Omental fat pad (tissue), 4 donors: ENCODE measurements around the gene ATF6. TPM values are rescaled to one million over a fixed set of nuclear protein-coding genes. Genes with fewer than 3 reads are reported as not detected.

ENCODE experiments used
- ATAC-seq: fragments of 150-250 bp; one replicate; pipeline ENCODE4 v1.9.1; 2016; ENCODE audit warnings: mild to moderate bottlenecking, moderate library complexity; ENCODE audit not compliant: low FRiP score
- DNase-seq: peaks from one replicate; pipeline ENCODE4 v3.0.0-alpha.2; 2019; ENCODE audit warnings: low spot score
- CTCF ChIP-seq, 3 donors: fragments of 450-650 bp; IDR thresholded peaks; one replicate each; pipeline ENCODE4 v1.5.1; 2016 to 2017; ENCODE audit warnings: antibody characterized with exemption in 3 of 3, mild to moderate bottlenecking in 3 of 3, moderate library complexity in 2 of 3
- total RNA-seq, 4 donors: library from RNA; depleted of rRNA; stranded (reverse); fragments of >200 nt; gene quantifications; one replicate each; pipeline ENCODE4 v1.1.0, GENCODE V29; 2016

The ATF6 gene
- total RNA-seq, 4 donors from 2014 or later = 30.9 to 38.0 (median 36.1) TPM

DNA sequence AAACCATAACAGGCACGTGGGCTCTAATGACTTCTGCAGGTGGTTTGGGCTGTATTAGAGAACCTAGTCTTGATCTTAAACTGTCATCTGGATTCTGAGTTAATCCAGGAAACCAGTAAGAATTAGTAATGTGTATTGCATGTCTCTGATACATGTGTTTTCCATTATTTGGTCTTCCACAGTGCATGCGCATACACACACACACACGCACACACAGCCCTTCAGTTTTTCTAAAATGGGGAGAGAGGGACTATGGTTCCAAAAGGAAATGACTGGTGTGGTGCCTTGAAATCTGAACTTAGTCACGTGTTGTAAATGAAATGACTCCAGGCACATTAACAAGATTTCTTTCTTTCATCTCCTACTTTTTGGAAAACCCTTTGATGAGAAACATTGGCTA lies 190.0 kb downstream of the ATF6 start:
- ATAC-seq = no peak
- no peak for DNase-seq
- no peak for TF ChIP-seq CTCF (IDR thresholded peaks at IDR 0.05)

- DNase-seq (no peak), ATAC-seq (no peak)
- TF ChIP-seq CTCF (IDR thresholded peaks at IDR 0.05) = no peak
Observed at GRCh38 chr1:161956930-161957329, 190.8 kb downstream of the ATF6 start.

DNA sequence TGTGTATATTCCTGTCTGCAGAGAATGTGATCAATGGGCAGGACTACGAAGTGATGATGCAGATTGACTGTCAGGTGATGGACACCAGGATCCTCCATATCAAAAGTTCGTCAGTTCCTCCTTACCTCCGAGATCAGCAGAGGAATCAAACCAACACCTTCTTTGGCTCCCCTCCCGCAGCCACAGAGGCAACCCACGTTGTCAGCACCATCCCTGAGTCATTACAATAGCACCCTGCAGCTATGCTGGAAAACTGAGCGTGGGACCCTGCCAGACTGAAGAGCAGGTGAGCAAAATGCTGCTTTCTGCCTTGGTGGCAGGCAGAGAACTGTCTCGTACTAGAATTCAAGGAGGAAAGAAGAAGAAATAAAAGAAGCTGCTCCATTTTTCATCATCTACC lies 192.3 kb downstream of the ATF6 start:
- ATAC-seq = no peak
- DNase-seq = no peak
- no peak for TF ChIP-seq CTCF (IDR thresholded peaks at IDR 0.05)

GRCh38 chr1:161962091-161962887 lies 196.2 kb downstream of the ATF6 start:
- no peak for DNase-seq
- TF ChIP-seq CTCF (IDR thresholded peaks at IDR 0.05) = no peak
- peak; percentile 78 for ATAC-seq

- no peak for TF ChIP-seq CTCF (IDR thresholded peaks at IDR 0.05)
- DNase-seq (no peak), ATAC-seq (no peak)
Observed at GRCh38 chr1:161966067-161966466, 199.9 kb downstream of the ATF6 start.

DNA sequence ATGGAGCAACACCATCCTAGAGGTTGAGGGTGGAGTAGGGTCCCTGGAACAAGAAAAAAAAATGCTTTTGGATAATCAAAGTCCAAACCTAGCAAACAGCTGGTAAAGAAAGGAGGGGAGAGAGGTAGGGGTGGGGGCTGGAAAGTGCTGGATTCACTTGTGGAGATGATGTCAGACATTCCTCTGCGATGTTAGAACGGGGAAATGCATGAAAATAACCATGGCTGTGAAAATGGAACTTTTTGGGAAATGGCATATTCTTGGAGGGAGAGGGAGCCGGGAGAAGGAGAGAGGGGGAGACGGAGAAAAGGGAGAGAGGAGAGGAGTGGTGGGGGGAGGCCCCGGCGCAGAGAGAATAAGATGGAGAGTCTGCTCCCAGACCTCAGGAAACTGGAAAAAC lies 203.9 kb downstream of the ATF6 start:
- DNase-seq (no peak), ATAC-seq (no peak)
- no peak for TF ChIP-seq CTCF (IDR thresholded peaks at IDR 0.05)

GRCh38 chr1:161970633-161971032 lies 204.5 kb downstream of the ATF6 start:
- no peak for TF ChIP-seq CTCF (IDR thresholded peaks at IDR 0.05)
- ATAC-seq = peak; percentile 46
- DNase-seq = no peak
